H9 (cell line): Measurements from ENCODE around the gene ATM. TPM values are rescaled to one million over a fixed set of nuclear protein-coding genes. Genes with fewer than 3 reads are reported as not detected.

ENCODE experiments used
- DNase-seq: peaks from one replicate; pipeline ENCODE4 v3.0.0-alpha.2; 2017
- H2AFZ ChIP-seq: one replicate; pipeline ENCODE4 v1.6.1; 2013; ENCODE audit warnings: mild to moderate bottlenecking, low read length, control low read depth, moderate library complexity
- H2AK5ac ChIP-seq: 2 replicates; pipeline ENCODE4 v1.6.1; 2013; ENCODE audit warnings: low read length, control low read depth, mixed read lengths; ENCODE audit not compliant: insufficient read length
- H2BK120ac ChIP-seq: one replicate; pipeline ENCODE4 v1.6.1; 2013; ENCODE audit warnings: low read depth, mild to moderate bottlenecking, low read length, control low read depth, inconsistent platforms; ENCODE audit not compliant: poor library complexity, severe bottlenecking
- H2BK12ac ChIP-seq: 2 replicates; pipeline ENCODE4 v1.6.1; 2013; ENCODE audit warnings: low read length, control low read depth, mixed read lengths, low read depth; ENCODE audit not compliant: insufficient read length
- H2BK15ac ChIP-seq: 2 replicates; pipeline ENCODE4 v1.6.1; 2013; ENCODE audit warnings: low read depth, low read length, control low read depth
- H2BK20ac ChIP-seq: one replicate; pipeline ENCODE4 v1.6.1; 2013; ENCODE audit warnings: low read depth, mild to moderate bottlenecking, low read length, control low read depth, inconsistent platforms; ENCODE audit not compliant: poor library complexity, severe bottlenecking
- H2BK5ac ChIP-seq: 2 replicates; pipeline ENCODE4 v1.6.1; 2013; ENCODE audit warnings: low read length, control low read depth, mixed read lengths; ENCODE audit not compliant: insufficient read length
- H3K14ac ChIP-seq: 2 replicates; pipeline ENCODE4 v1.6.1; 2013; ENCODE audit warnings: low read length, control low read depth; ENCODE audit not compliant: insufficient read depth
- H3K18ac ChIP-seq: 2 replicates; pipeline ENCODE4 v1.6.1; 2013; ENCODE audit warnings: low read depth, mild to moderate bottlenecking, mixed read lengths, low read length, control low read depth; ENCODE audit not compliant: insufficient read length
- H3K23ac ChIP-seq: 2 replicates; pipeline ENCODE4 v1.6.1; 2013; ENCODE audit warnings: low read length, control low read depth, mixed read lengths, low read depth; ENCODE audit not compliant: insufficient read length
- H3K23me2 ChIP-seq: 2 replicates; pipeline ENCODE4 v1.6.1; 2013; ENCODE audit warnings: low read depth, mild to moderate bottlenecking, mixed read lengths, low read length, control low read depth; ENCODE audit not compliant: insufficient read length, poor library complexity, severe bottlenecking
- H3K27ac ChIP-seq: 2 replicates; pipeline ENCODE4 v1.5.1; 2013; ENCODE audit warnings: low read length, control low read depth, mixed read lengths, low read depth; ENCODE audit not compliant: insufficient read length
- H3K27me3 ChIP-seq: 2 replicates; pipeline ENCODE4 v1.6.1; 2013; ENCODE audit warnings: low read length, control low read depth, inconsistent platforms; ENCODE audit not compliant: insufficient read depth
- H3K4ac ChIP-seq: 2 replicates; pipeline ENCODE4 v1.6.1; 2013; ENCODE audit warnings: low read depth, mild to moderate bottlenecking, control low read depth, inconsistent platforms, low read length, moderate library complexity
- H3K4me1 ChIP-seq: 2 replicates; pipeline ENCODE4 v1.6.1; 2013; ENCODE audit warnings: low read length, control low read depth, inconsistent platforms; ENCODE audit not compliant: insufficient read depth
- H3K4me2 ChIP-seq: 2 replicates; pipeline ENCODE4 v1.6.1; 2013; ENCODE audit warnings: low read length, control low read depth, mixed read lengths; ENCODE audit not compliant: insufficient read length, insufficient read depth
- H3K56ac ChIP-seq: 2 replicates; pipeline ENCODE4 v1.6.1; 2013; ENCODE audit warnings: low read depth, mild to moderate bottlenecking, mixed read lengths, low read length, control low read depth; ENCODE audit not compliant: insufficient read length
- H3K79me1 ChIP-seq: 2 replicates; pipeline ENCODE4 v1.6.1; 2013; ENCODE audit warnings: low read depth, mild to moderate bottlenecking, moderate library complexity, low read length, control low read depth, inconsistent platforms; ENCODE audit not compliant: insufficient read depth, poor library complexity, severe bottlenecking
- H3K79me2 ChIP-seq: 2 replicates; pipeline ENCODE4 v1.6.1; 2013; ENCODE audit warnings: low read length, control low read depth, inconsistent platforms; ENCODE audit not compliant: insufficient read depth
- H3K9ac ChIP-seq: 2 replicates; pipeline ENCODE4 v1.6.1; 2013; ENCODE audit warnings: low read length, control low read depth, mixed read lengths; ENCODE audit not compliant: insufficient read length; ENCODE audit errors: extremely low read depth
- H3K9me3 ChIP-seq: one replicate; pipeline ENCODE4 v1.6.1; 2013; ENCODE audit warnings: low read depth, low read length, inconsistent platforms; ENCODE audit not compliant: control insufficient read depth
- H3T11ph ChIP-seq: one replicate; pipeline ENCODE4 v1.6.1; 2013; ENCODE audit warnings: mild to moderate bottlenecking, low read length, control low read depth, inconsistent platforms
- H4K20me1 ChIP-seq: one replicate; pipeline ENCODE4 v1.6.1; 2013; ENCODE audit not compliant: control insufficient read depth, insufficient read length, insufficient read depth
- H4K5ac ChIP-seq: 2 replicates; pipeline ENCODE4 v1.6.1; 2013; ENCODE audit warnings: low read depth, mild to moderate bottlenecking, mixed read lengths, low read length, control low read depth; ENCODE audit not compliant: insufficient read length
- H4K8ac ChIP-seq: replicated peaks from 2 replicates; pipeline ENCODE4 v1.6.1; 2013; ENCODE audit warnings: low read length, control low read depth, mixed read lengths, low read depth; ENCODE audit not compliant: insufficient read length
- H4K91ac ChIP-seq: 2 replicates; pipeline ENCODE4 v1.6.1; 2013; ENCODE audit warnings: low read depth, mild to moderate bottlenecking, moderate library complexity, mixed read lengths, low read length, control low read depth; ENCODE audit not compliant: insufficient read length
- H3K27ac Mint-ChIP-seq, 3 experiments: 2 replicates in 2 of 3; 3 replicates in 1 of 3; pipeline ENCODE4 v1.8.0; 2020 to 2021; ENCODE audit warnings: mixed read lengths in 3 of 3, mild to moderate bottlenecking in 1 of 3, moderate library complexity in 1 of 3
- H3K27me3 Mint-ChIP-seq: 2 replicates; pipeline ENCODE4 v1.8.0; 2021; ENCODE audit warnings: low read depth, mild to moderate bottlenecking, moderate library complexity, mixed read lengths
- H3K36me3 Mint-ChIP-seq, 3 experiments: 2 replicates in 2 of 3; 3 replicates in 1 of 3; pipeline ENCODE4 v1.8.0; 2020 to 2021; ENCODE audit warnings: low read depth in 3 of 3, mixed read lengths in 3 of 3; ENCODE audit not compliant: insufficient read depth in 1 of 3
- H3K4me1 Mint-ChIP-seq, 2 experiments: 2 replicates each; pipeline ENCODE4 v1.8.0; 2020; ENCODE audit warnings: mixed read lengths in 2 of 2
- H3K4me3 Mint-ChIP-seq, 2 experiments: 2 replicates in 1 of 2; 3 replicates in 1 of 2; pipeline ENCODE4 v1.8.0; 2020 to 2021; ENCODE audit warnings: mild to moderate bottlenecking in 2 of 2, mixed read lengths in 2 of 2, moderate library complexity in 1 of 2
- H3K9me3 Mint-ChIP-seq, 2 experiments: 2 replicates in 1 of 2; 3 replicates in 1 of 2; pipeline ENCODE4 v1.8.0; 2020; ENCODE audit warnings: mild to moderate bottlenecking in 2 of 2, mixed read lengths in 2 of 2, moderate library complexity in 1 of 2
- WGBS: extraction: QIAGEN DNeasy Blood & Tissue Kit; methylation state at CpG from one replicate; pipeline ENCODE4 v1.1.7; 2013; ENCODE audit warnings: missing lambda C conversion rate, low lambda C conversion rate, mixed read lengths; ENCODE audit not compliant: insufficient read length; ENCODE audit errors: extremely low coverage; 5-methylcytosine and 5-hydroxymethylcytosine counted together
- total RNA-seq: library from RNA; stranded (reverse); gene quantifications from 2 replicates; pipeline ENCODE4 v1.2.1, GENCODE V29; 2021
- TF ChIP-seq, protein P1 (sequence below): fragments of 200-600 bp; sonication (generic); conservative IDR thresholded peaks from 3 replicates; pipeline ENCODE4 v1.8.0; 2021; ENCODE audit warnings: antibody characterized with exemption, mild to moderate bottlenecking

The ATM gene
- total RNA-seq, 1 experiment from 2014 or later: 58.9 TPM

DNA sequence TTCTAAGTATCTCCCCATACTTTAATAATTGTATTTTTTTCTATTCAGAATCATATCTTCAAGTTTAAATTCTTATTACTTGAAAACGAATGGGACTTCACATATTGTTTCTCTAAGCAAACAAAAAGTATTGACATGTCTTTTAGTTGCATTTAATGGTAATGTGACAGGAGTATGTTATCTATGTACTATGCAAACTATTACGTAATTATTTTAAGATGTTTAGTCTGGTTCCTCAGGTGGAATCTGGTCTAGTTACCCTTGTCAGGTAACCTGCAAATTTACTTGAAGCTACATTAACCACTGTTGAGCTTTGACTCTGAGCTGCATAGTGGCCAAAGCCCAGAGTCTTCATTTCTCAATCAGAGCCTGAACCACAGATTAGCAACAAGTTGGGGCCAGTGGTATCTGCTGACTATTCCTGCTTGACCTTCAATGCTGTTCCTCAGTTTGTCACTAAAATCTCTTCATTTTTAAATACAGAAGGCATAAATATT lies 110.6 kb downstream of the ATM start:
- H3K27me3 ChIP-seq: no peaks in the 10 kb centered on the region
- no peaks in the 10 kb centered on the region for H4K20me1 ChIP-seq
- no peak overlapping the region for H2BK12ac ChIP-seq
- WGBS: no CpG with 5 or more reads among the region's 2 CpGs
- no peak overlapping the region for H2AFZ ChIP-seq
- Mint-ChIP-seq H3K9me3 (no peaks in the 10 kb centered on the region), H3K4me1 (no peaks in the 10 kb centered on the region), H3K27me3 (no peaks in the 10 kb centered on the region), H3K27ac (no peak overlapping the region; a peak in 1 of 7 replicates), H3K36me3 (peaks cover 13 to 65% (median 61%) of the 10 kb centered on the region in 3 experiments; a peak in 6 of 7 replicates), H3K4me3 (no peak overlapping the region)
- no peak overlapping the region for H3K4me2 ChIP-seq
- DNase-seq: no peak
- no peak overlapping the region for H2AK5ac ChIP-seq
- no peak overlapping the region for H3K27ac ChIP-seq
- H4K91ac ChIP-seq: no peak overlapping the region
- H2BK20ac ChIP-seq: no peak overlapping the region
- H3K18ac ChIP-seq: no peak overlapping the region
- TF ChIP-seq, protein P1, sequence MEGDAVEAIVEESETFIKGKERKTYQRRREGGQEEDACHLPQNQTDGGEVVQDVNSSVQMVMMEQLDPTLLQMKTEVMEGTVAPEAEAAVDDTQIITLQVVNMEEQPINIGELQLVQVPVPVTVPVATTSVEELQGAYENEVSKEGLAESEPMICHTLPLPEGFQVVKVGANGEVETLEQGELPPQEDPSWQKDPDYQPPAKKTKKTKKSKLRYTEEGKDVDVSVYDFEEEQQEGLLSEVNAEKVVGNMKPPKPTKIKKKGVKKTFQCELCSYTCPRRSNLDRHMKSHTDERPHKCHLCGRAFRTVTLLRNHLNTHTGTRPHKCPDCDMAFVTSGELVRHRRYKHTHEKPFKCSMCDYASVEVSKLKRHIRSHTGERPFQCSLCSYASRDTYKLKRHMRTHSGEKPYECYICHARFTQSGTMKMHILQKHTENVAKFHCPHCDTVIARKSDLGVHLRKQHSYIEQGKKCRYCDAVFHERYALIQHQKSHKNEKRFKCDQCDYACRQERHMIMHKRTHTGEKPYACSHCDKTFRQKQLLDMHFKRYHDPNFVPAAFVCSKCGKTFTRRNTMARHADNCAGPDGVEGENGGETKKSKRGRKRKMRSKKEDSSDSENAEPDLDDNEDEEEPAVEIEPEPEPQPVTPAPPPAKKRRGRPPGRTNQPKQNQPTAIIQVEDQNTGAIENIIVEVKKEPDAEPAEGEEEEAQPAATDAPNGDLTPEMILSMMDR: no peak
- no peak overlapping the region for H3K14ac ChIP-seq
- H3K79me1 ChIP-seq: no peaks in the 10 kb centered on the region
- no peak overlapping the region for H2BK5ac ChIP-seq
- H3K56ac ChIP-seq: no peak overlapping the region
- H3K23me2 ChIP-seq: no peaks in the 10 kb centered on the region
- H3K79me2 ChIP-seq: no peaks in the 10 kb centered on the region
- H2BK120ac ChIP-seq: no peak overlapping the region
- no peak overlapping the region for H3K23ac ChIP-seq
- no peak overlapping the region for H3T11ph ChIP-seq
- no peak overlapping the region for H3K9ac ChIP-seq
- no peak overlapping the region for H4K8ac ChIP-seq
- no peaks in the 10 kb centered on the region for H3K4me1 ChIP-seq
- no peak overlapping the region for H3K4ac ChIP-seq
- no peak overlapping the region for H4K5ac ChIP-seq
- H2BK15ac ChIP-seq: no peak overlapping the region
- H3K9me3 ChIP-seq: no peaks in the 10 kb centered on the region
